Osteocyte (in vitro differentiated cells): ENCODE results near the gene LDB2. TPM values are rescaled to one million over a fixed set of nuclear protein-coding genes. Genes with fewer than 3 reads are reported as not detected.

Experiments
- DNase-seq: peaks from one replicate; pipeline ENCODE4 v3.0.0; 2021; ENCODE audit warnings: mixed read lengths; ENCODE audit not compliant: unreplicated experiment; ENCODE audit errors: extremely low spot score
- H3K27ac Mint-ChIP-seq: one replicate; pipeline ENCODE4 v1.8.0; 2021; ENCODE audit warnings: mild to moderate bottlenecking, mixed read lengths; ENCODE audit not compliant: unreplicated experiment
- H3K27me3 Mint-ChIP-seq: one replicate; pipeline ENCODE4 v1.8.0; 2021; ENCODE audit warnings: mixed read lengths; ENCODE audit not compliant: unreplicated experiment
- H3K36me3 Mint-ChIP-seq: one replicate; pipeline ENCODE4 v1.8.0; 2021; ENCODE audit warnings: mixed read lengths; ENCODE audit not compliant: unreplicated experiment
- H3K4me1 Mint-ChIP-seq: one replicate; pipeline ENCODE4 v1.8.0; 2021; ENCODE audit warnings: mixed read lengths; ENCODE audit not compliant: unreplicated experiment
- H3K4me3 Mint-ChIP-seq: one replicate; pipeline ENCODE4 v1.8.0; 2021; ENCODE audit warnings: mild to moderate bottlenecking, moderate library complexity, mixed read lengths; ENCODE audit not compliant: unreplicated experiment
- H3K9me3 Mint-ChIP-seq: one replicate; pipeline ENCODE4 v1.8.0; 2021; ENCODE audit warnings: mixed read lengths; ENCODE audit not compliant: unreplicated experiment
- CTCF ChIP-seq: fragments of 200-600 bp; sonication (generic); IDR thresholded peaks from 2 replicates; pipeline ENCODE4 v1.5.0; 2021; ENCODE audit warnings: antibody characterized with exemption, mild to moderate bottlenecking, moderate library complexity
- total RNA-seq: library from RNA; stranded (reverse); gene quantifications from 2 replicates; pipeline ENCODE4 v1.2.1, GENCODE V29; 2021

Gene LDB2
- total RNA-seq, 1 donor from 2014 or later: 8.7 TPM

GRCh38 chr4:16846540-16847117, 51.8 kb downstream of the LDB2 start:
- Mint-ChIP-seq H3K4me3 (no peak overlapping the region), H3K4me1 (peaks cover 12% of the 10 kb centered on the region), H3K27me3 (no peaks in the 10 kb centered on the region), H3K27ac (no peak overlapping the region), H3K36me3 (no peaks in the 10 kb centered on the region), H3K9me3 (peaks cover 7% of the 10 kb centered on the region)
- TF ChIP-seq CTCF: no peak
- DNase-seq: no peak

GRCh38 chr4:16844816-16845586, 53.4 kb downstream of the LDB2 start:
- H3K27ac Mint-ChIP-seq: no peak overlapping the region
- no peak for TF ChIP-seq CTCF
- no peaks in the 10 kb centered on the region for H3K36me3 Mint-ChIP-seq
- H3K9me3 Mint-ChIP-seq: no peaks in the 10 kb centered on the region
- DNase-seq: no peak
- no peak overlapping the region for H3K4me3 Mint-ChIP-seq
- H3K27me3 Mint-ChIP-seq: no peaks in the 10 kb centered on the region
- peaks cover 12% of the 10 kb centered on the region for H3K4me1 Mint-ChIP-seq

- no peaks in the 10 kb centered on the region for H3K27me3 Mint-ChIP-seq
- no peak for TF ChIP-seq CTCF
- no peak overlapping the region for H3K4me3 Mint-ChIP-seq
- DNase-seq: no peak
- H3K4me1 Mint-ChIP-seq: peaks cover 12% of the 10 kb centered on the region
- no peak overlapping the region for H3K27ac Mint-ChIP-seq
- H3K9me3 Mint-ChIP-seq: no peaks in the 10 kb centered on the region
- no peaks in the 10 kb centered on the region for H3K36me3 Mint-ChIP-seq
Observed at GRCh38 chr4:16843831-16844508, 54.5 kb downstream of the LDB2 start.

GRCh38 chr4:16838226-16838875, 60.1 kb downstream of the LDB2 start:
- no peaks in the 10 kb centered on the region for H3K36me3 Mint-ChIP-seq
- no peak overlapping the region for H3K27ac Mint-ChIP-seq
- no peak for DNase-seq
- H3K4me3 Mint-ChIP-seq: no peak overlapping the region
- H3K4me1 Mint-ChIP-seq: no peaks in the 10 kb centered on the region
- no peaks in the 10 kb centered on the region for H3K27me3 Mint-ChIP-seq
- TF ChIP-seq CTCF: no peak
- H3K9me3 Mint-ChIP-seq: no peaks in the 10 kb centered on the region

- no peaks in the 10 kb centered on the region for H3K27me3 Mint-ChIP-seq
- H3K27ac Mint-ChIP-seq: no peak overlapping the region
- H3K36me3 Mint-ChIP-seq: no peaks in the 10 kb centered on the region
- no peaks in the 10 kb centered on the region for H3K4me1 Mint-ChIP-seq
- no peak for TF ChIP-seq CTCF
- no peak overlapping the region for H3K4me3 Mint-ChIP-seq
- no peak for DNase-seq
- H3K9me3 Mint-ChIP-seq: no peaks in the 10 kb centered on the region
Observed at GRCh38 chr4:16837475-16837874, 61.0 kb downstream of the LDB2 start.
